GM06990 (cell line): ENCODE measurements around the gene SBF1.

Source experiments
- DNase-seq: peaks from one replicate; pipeline ENCODE4 v3.0.0-alpha.2; 2011; ENCODE audit not compliant: insufficient read length; ENCODE audit errors: extremely low read depth
- H3K27me3 ChIP-seq: replicated peaks from 2 replicates; pipeline ENCODE4 v1.6.0; 2011; ENCODE audit warnings: low read length; ENCODE audit not compliant: control insufficient read depth, insufficient read depth
- H3K36me3 ChIP-seq: 2 replicates; pipeline ENCODE4 v1.5.1; 2011; ENCODE audit warnings: low read length; ENCODE audit not compliant: control insufficient read depth, insufficient read depth
- H3K4me3 ChIP-seq: replicated peaks from 2 replicates; pipeline ENCODE4 v1.5.1; 2011; ENCODE audit warnings: low read depth, mild to moderate bottlenecking, control low read depth, low read length
- TF ChIP-seq, protein P1 (sequence below): IDR thresholded peaks from 2 replicates; pipeline ENCODE4 v1.5.1; 2011; ENCODE audit warnings: low read length, control low read depth, mild to moderate bottlenecking, inconsistent platforms; ENCODE audit not compliant: insufficient read depth, poor library complexity, severe bottlenecking

SBF1 gene

DNA sequence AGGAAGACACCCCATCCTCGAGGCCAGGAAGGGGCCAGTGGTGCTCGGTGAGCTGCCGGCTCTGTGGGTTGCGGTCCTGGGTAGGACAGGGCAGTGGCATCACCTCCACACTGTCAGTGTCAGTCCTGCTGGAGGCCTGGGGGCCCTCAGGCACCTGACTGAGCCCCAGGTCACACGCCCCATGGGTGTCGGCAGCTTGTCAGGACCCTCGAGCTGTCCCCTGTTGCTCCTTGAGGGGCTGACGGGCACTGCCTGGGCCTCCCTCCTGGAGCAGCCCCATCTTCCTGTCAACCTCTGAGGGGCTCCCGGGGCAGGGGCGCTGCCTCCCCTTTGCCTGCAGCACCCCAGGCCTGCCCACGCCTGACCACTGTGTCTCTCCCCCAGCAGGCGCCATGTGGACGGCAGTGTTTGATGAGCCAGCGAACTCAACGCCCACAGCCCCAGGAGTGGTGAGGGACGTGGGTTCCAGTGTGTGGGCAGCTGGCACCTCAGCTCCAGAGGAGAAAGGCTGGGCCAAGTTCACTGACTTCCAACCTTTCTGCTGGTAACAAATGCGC is 35.4 kb downstream of the SBF1 start:
- Histone ChIP-seq H3K27me3 (no peaks in the 10 kb centered on the region), H3K4me3 (no peak overlapping the region), H3K36me3 (peaks cover 52% of the 10 kb centered on the region)
- TF ChIP-seq, protein P1, sequence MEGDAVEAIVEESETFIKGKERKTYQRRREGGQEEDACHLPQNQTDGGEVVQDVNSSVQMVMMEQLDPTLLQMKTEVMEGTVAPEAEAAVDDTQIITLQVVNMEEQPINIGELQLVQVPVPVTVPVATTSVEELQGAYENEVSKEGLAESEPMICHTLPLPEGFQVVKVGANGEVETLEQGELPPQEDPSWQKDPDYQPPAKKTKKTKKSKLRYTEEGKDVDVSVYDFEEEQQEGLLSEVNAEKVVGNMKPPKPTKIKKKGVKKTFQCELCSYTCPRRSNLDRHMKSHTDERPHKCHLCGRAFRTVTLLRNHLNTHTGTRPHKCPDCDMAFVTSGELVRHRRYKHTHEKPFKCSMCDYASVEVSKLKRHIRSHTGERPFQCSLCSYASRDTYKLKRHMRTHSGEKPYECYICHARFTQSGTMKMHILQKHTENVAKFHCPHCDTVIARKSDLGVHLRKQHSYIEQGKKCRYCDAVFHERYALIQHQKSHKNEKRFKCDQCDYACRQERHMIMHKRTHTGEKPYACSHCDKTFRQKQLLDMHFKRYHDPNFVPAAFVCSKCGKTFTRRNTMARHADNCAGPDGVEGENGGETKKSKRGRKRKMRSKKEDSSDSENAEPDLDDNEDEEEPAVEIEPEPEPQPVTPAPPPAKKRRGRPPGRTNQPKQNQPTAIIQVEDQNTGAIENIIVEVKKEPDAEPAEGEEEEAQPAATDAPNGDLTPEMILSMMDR = no peak
- peak; percentile 6 for DNase-seq

DNA sequence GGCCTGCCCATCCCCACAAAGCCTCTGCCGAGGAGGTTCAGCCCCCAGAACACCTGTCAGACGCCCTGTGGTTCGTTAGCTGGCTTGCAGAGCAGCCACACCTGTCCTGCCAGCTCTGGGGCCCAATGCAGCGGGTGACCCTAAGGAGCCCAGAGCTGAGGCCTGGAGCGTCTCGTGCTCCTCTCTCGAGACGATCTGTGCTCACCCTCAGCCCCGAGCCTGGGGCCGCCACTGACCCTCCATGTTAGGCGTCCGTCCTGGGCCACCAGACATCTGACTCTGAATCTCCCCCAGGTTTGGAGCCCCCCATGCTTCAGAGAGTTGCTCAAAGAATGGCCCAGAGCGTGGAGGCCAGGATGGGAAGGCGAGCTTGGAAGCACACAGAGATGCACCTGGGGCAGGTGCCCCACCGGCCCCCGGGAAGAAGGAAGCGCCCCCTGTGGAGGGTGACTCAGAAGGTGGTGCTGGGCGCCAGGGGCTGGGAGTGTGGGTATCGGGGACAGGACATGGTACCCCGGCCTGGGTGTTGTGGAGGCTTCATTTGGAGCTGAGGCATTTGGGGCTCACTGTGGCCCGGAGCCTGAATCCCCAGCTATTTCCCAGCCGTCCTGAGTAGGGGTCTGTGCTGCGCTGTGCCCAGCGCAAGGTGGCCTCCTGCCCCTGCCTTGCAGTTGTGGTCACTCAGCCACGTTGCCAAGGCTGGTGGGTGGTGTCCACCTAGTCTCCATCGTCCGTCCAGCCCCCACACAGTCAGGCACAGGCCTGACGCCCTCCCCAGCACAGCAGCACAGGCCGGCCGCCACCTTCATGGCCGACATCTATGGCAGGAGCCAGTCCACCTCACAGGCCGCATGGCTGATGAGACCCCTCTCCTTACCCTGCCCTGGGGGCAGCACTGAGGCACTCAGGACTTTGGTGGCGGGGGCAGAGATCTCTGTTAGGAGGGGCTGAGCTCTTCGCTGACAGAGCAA is 36.2 kb downstream of the SBF1 start:
- Histone ChIP-seq H3K27me3 (no peaks in the 10 kb centered on the region), H3K4me3 (no peak overlapping the region), H3K36me3 (peaks cover 49% of the 10 kb centered on the region)
- peak; percentile 9 for DNase-seq
- TF ChIP-seq, protein P1 = no peak

DNA sequence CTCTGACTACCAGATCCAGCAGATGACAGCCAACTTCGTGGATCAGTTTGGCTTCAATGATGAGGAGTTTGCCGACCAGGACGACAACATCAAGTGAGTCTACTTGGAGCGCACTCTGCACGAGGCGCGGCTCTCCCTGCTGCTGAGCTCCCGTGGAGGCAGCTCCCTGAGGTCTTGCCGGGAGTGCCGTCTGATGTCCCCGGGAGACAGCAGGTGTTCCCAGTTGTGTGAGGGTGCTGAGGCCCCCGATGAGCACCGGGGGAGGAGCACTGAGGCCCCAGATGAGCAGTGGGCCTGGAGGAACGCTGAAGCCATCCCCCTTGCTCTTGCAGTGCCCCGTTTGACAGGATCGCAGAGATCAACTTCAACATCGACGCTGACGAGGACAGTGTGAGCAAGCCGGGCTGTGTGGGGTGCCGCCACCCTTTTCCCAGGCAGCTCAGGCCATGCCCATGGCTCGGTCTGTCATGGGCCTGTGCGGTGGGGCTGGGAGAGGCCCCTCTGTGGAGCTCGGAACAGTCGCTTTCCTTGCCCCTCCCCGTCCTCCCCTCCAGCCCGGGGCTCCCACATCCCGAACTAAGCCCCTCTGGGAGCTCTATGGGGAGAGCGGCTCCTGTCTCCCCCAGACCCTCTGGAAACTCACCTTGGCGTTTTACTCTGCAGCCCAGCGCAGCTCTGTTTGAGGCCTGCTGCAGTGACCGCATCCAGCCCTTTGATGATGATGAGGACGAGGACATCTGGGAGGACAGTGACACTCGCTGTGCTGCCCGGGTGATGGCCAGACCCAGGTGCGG is 37.1 kb downstream of the SBF1 start:
- H3K27me3 ChIP-seq = no peaks in the 10 kb centered on the region
- peak; percentile 13 for DNase-seq
- no peak overlapping the region for H3K4me3 ChIP-seq
- peaks cover 51% of the 10 kb centered on the region for H3K36me3 ChIP-seq
- TF ChIP-seq, protein P1 = no peak

DNA sequence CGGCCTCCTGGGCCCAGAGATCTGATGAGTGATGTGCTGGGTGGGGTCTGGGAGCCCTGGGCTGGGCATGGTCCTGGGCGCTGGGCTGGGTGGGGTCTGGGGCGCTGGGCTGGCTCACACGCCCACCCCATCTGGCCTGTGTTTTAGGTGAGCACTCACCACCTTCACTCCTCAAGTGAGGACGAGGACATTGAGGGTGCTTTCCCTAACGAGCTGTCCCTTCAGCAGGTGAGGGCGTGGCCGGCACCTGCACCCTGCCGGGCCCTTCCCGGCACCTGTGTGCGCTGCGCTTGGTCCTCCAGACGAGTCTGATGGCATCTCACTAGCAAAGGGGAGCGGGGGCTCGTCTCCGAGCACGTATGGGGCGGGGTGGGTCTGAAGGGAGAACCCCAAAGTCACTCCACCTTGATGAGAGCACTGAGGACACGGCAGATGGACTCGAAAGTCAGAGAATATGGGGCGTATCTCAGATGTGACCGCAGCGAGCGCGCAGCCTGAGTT is 37.9 kb downstream of the SBF1 start:
- H3K27me3 ChIP-seq = no peaks in the 10 kb centered on the region
- DNase-seq = peak; percentile 10
- peaks cover 54% of the 10 kb centered on the region for H3K36me3 ChIP-seq
- TF ChIP-seq, protein P1 = no peak
- H3K4me3 ChIP-seq = no peak overlapping the region

DNA sequence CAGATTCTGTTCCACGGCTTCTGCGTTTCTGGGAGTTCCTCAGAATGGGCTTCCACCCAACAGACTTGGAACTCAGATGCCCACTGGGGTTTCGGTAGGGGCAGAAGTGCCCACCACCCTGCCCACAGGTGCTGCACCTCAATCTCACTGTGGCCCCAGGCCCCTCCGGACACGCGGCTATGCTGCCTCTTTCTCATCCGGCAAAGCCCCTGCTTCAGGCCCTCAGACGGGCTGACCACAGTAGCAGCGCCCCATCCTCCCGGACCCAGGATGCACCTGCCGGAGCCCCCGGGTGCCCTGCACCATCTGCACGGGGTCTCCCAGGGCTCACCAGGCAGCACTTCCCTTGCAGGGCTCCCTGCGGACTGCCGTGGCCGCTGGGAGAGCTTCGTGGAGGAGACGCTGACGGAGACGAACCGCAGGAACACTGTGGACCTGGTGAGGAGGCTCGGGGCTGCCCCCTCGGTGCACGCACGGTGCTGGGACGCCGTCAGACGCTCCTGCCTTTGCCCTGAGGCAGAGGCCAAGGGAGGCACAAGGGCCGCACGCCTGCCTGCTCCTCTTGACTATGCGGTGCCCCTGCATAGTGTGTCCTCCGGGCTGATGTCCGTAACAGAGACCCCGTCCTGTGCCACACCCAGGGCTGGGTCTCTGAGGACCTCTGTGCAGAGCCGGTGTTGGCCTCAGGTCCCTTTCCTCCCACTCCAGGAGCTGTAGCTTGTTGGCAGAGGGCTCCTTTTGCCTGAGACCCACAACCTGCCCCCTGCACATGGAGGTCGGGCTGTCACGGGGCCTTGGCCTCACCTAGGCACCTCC is 38.6 kb downstream of the SBF1 start:
- TF ChIP-seq, protein P1 = no peak
- Histone ChIP-seq H3K27me3 (no peaks in the 10 kb centered on the region), H3K36me3 (peaks cover 54% of the 10 kb centered on the region), H3K4me3 (no peak overlapping the region)
- peak; percentile 8 for DNase-seq
